Measurements from ENCODE around the gene CENPP. TPM values are rescaled to one million over a fixed set of nuclear protein-coding genes. Genes with fewer than 3 reads are reported as not detected.
A peak's percentile ranks its signal among the peaks of the same experiment; 100 is the strongest.

The CENPP gene
- total RNA-seq, 4 donors from 2014 or later, result 0.37 to 7.1 (median 3.2) TPM

GRCh38 chr9:92601451-92601850 is 275.7 kb downstream of the CENPP start:
- H3K9me3 ChIP-seq, result no peaks in the 10 kb centered on the region
- intact Hi-C loops (cut with DNase I; ENCODE audit: low total_unique reads), result no loop called here
- no peaks in the 10 kb centered on the region for H3K36me3 ChIP-seq
- H3K27me3 ChIP-seq, result no peaks in the 10 kb centered on the region
- 87 to 89% methylated on average over 4 to 12 of the region's 12 CpGs for WGBS, 2 donors (ENCODE audit: low coverage in 1 of 2)
- H3K4me1 ChIP-seq, result peaks cover 0 to 19% (median 9%) of the 10 kb centered on the region in 4 donors
- DNase-seq, result no peak
- H3K27ac ChIP-seq, result peak overlapping the region; percentile 36 to 68 (median 56)
- TF ChIP-seq EP300 (IDR thresholded peaks at IDR 0.05; ENCODE audit: low read depth) (no peak), POLR2AphosphoS5 (IDR thresholded peaks at IDR 0.05) (no peak), POLR2A (IDR thresholded peaks at IDR 0.05) (no peak)
- TF ChIP-seq, protein P1, sequence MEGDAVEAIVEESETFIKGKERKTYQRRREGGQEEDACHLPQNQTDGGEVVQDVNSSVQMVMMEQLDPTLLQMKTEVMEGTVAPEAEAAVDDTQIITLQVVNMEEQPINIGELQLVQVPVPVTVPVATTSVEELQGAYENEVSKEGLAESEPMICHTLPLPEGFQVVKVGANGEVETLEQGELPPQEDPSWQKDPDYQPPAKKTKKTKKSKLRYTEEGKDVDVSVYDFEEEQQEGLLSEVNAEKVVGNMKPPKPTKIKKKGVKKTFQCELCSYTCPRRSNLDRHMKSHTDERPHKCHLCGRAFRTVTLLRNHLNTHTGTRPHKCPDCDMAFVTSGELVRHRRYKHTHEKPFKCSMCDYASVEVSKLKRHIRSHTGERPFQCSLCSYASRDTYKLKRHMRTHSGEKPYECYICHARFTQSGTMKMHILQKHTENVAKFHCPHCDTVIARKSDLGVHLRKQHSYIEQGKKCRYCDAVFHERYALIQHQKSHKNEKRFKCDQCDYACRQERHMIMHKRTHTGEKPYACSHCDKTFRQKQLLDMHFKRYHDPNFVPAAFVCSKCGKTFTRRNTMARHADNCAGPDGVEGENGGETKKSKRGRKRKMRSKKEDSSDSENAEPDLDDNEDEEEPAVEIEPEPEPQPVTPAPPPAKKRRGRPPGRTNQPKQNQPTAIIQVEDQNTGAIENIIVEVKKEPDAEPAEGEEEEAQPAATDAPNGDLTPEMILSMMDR (IDR thresholded peaks at IDR 0.05), result no peak
- in situ Hi-C loops (cut with MboI; ENCODE audit: low pct_ligation_motif_present in 1 of 4, low pct_unique_long_range_greater_than_20kb in 1 of 4, low sequenced_read_pairs in 3 of 4), result no loop called here
- H3K4me3 ChIP-seq, result no peak overlapping the region

DNA sequence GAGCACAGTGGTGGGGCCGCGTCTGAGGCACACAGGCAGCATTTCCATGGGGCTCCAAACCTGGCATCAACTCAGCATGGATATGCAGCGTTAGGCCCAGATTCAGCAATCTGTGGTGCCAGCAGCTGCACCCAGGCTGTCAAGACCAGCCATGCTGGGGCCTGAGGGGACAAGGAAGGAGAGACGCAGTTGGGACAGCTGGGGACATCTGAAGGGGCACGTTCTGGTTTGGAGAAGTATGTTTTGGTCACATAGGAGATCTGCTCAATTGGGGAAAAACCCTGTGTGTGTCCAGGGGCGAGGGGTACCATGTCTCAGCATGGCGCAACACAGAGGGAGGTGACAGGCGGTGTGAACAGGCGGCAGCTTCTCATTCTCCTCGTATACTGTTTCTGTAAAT is 276.7 kb downstream of the CENPP start:
- Histone ChIP-seq H3K4me1 (peaks cover 0 to 19% (median 10%) of the 10 kb centered on the region in 4 donors), H3K9me3 (no peaks in the 10 kb centered on the region), H3K27ac (peak overlapping the region in 1 of 4 donors; percentile 59), H3K27me3 (no peaks in the 10 kb centered on the region), H3K4me3 (no peak overlapping the region), H3K36me3 (no peaks in the 10 kb centered on the region)
- in situ Hi-C loops (cut with MboI; ENCODE audit: low pct_ligation_motif_present in 1 of 4, low pct_unique_long_range_greater_than_20kb in 1 of 4, low sequenced_read_pairs in 3 of 4) (no loop called here), intact Hi-C loops (cut with DNase I; ENCODE audit: low total_unique reads) (no loop called here)
- WGBS, 2 donors (ENCODE audit: low coverage in 1 of 2), result 92 to 93% methylated on average over 7 to 9 of the region's 10 CpGs
- no peak for DNase-seq
- TF ChIP-seq POLR2A (IDR thresholded peaks at IDR 0.05) (no peak), EP300 (IDR thresholded peaks at IDR 0.05; ENCODE audit: low read depth) (no peak), POLR2AphosphoS5 (IDR thresholded peaks at IDR 0.05) (no peak)
- TF ChIP-seq, protein P1 (IDR thresholded peaks at IDR 0.05), result no peak

DNA sequence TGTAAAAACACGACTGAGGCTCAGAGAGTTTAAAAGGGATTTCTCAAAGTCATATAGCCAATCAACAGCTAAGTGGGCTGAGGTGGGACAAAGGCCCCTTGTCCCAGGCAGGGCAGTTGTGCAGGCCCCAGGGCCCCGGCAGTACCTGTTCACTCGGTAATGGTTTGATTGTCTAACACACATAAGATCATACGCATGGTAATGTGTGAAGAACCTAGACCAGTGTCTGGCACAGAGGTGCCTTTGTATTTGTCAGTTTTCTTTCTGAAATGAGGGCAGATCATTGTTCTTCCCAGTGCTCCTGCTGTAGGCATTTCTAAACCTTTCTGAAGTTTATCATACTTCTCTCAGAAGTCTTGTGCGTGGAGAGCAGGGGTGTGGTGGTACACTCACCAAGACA is 277.3 kb downstream of the CENPP start:
- Histone ChIP-seq H3K4me1 (peaks cover 0 to 25% (median 13%) of the 10 kb centered on the region in 4 donors), H3K36me3 (no peaks in the 10 kb centered on the region), H3K4me3 (no peak overlapping the region), H3K27me3 (no peaks in the 10 kb centered on the region), H3K27ac (no peak overlapping the region), H3K9me3 (no peaks in the 10 kb centered on the region)
- in situ Hi-C loops (cut with MboI; ENCODE audit: low pct_ligation_motif_present in 1 of 4, low pct_unique_long_range_greater_than_20kb in 1 of 4, low sequenced_read_pairs in 3 of 4) (no loop called here), intact Hi-C loops (cut with DNase I; ENCODE audit: low total_unique reads) (no loop called here)
- WGBS, 2 donors (ENCODE audit: low coverage in 1 of 2), result 86% methylated on average over 5 of the region's 5 CpGs; no CpG with 5 or more reads in 1 of the 2 donors
- TF ChIP-seq, protein P1 (IDR thresholded peaks at IDR 0.05), result no peak
- TF ChIP-seq POLR2AphosphoS5 (IDR thresholded peaks at IDR 0.05) (no peak), EP300 (IDR thresholded peaks at IDR 0.05; ENCODE audit: low read depth) (no peak), POLR2A (IDR thresholded peaks at IDR 0.05) (no peak)
- no peak for DNase-seq

DNA sequence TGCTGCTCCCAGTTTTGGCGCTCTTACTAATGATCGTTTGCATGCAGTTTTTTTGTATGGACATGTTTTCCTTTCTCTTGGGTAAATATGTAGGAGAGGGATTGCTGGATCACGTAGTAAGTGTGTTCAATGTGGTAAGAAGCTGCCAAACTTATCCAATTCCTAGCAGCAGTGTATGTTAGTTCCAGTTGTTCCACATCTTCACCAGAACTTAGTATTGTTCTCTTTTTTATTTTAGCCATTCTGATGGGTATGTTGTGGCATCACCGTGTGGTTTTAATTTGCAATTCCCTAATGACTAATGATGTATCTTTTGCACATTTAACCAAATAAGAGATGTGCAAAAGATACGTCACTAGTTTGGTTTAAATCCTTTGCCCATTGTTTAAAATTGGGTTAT is 278.2 kb downstream of the CENPP start:
- Histone ChIP-seq H3K27me3 (no peaks in the 10 kb centered on the region), H3K27ac (no peak overlapping the region), H3K36me3 (no peaks in the 10 kb centered on the region), H3K9me3 (no peaks in the 10 kb centered on the region), H3K4me3 (no peak overlapping the region), H3K4me1 (peaks cover 0 to 31% (median 17%) of the 10 kb centered on the region in 4 donors)
- WGBS, 2 donors (ENCODE audit: low coverage in 1 of 2), result 86 to 92% methylated on average over 3 to 5 of the region's 5 CpGs
- TF ChIP-seq POLR2AphosphoS5 (IDR thresholded peaks at IDR 0.05) (no peak), EP300 (IDR thresholded peaks at IDR 0.05; ENCODE audit: low read depth) (no peak), POLR2A (IDR thresholded peaks at IDR 0.05) (no peak)
- TF ChIP-seq, protein P1 (IDR thresholded peaks at IDR 0.05), result no peak
- intact Hi-C loops (cut with DNase I; ENCODE audit: low total_unique reads) (no loop called here), in situ Hi-C loops (cut with MboI; ENCODE audit: low pct_ligation_motif_present in 1 of 4, low pct_unique_long_range_greater_than_20kb in 1 of 4, low sequenced_read_pairs in 3 of 4) (no loop called here)
- DNase-seq, result no peak

Data from transverse colon (tissue), 4 donors.